Measurements from ENCODE around the gene PHACTR3.

Gene PHACTR3

DNA sequence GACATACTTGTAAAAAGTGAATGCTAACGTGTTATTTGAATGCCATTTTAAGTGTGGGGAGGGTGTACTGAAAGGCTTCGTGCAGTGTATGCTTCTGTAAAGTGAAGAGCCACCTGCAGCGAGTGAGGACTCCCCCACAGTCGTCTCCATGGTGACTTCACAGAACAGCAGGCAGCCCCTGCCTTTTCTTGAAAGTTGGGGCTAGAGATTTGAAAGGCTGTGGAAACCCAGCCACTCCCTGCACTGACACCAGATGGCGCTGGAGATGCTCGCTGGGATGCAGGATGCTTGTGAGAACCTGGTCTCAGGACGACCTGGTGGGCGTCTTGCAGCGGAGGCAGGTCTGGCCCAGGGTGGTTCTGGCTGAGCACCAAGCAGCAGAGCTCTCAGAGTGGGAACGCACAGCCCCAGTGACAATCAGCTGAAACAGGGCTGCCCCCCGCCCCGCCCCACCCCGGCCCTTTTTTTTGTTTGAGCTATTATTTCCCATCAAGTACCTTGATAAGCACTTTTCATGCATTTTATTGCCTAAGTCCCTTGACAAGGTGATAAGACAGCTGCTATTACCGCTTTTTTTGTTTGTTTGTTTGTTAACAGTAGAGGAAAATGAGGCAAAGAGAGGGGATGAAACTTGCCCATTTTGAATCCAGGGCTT is 178.8 kb downstream of the PHACTR3 start:
- DNase-seq, result peak; percentile 34

DNA sequence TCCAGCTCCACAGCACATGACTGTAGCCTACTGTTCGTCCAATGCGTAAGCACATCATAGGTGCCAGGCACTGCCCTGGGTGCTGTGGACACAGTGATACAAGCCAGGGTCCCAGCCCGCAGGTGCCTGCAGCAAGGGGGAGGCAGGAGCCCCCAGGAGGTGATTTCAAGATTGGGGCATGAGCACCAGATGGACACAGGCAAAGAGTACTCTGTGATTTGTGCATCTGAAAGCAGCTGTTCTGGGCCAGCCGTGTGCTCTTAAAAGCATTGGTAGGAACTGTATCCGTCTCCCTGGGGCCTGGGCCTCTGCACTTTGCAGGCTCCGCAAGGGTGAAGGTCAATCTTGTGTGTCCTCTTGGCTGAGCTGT is 179.3 kb downstream of the PHACTR3 start:
- no peak for DNase-seq

DNA sequence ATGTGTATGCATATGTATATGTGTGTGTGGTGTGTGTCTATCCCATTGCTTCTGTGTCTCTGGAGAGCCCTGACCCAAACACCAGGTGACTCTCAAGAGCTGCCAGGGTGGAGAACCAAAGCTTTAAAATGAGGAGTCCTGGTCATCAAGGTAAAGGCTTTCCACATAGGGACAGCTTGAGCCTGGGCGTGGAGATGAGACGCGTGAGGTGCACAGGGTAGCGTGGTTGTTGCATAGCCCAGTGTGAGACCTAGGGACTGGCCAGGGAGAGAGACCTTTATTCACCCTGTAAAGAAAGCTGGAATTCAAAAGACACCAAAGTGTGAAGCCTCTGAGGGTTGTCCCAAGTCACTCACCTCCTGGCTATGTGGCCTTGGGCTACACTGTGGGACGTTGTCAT is 180.0 kb downstream of the PHACTR3 start:
- DNase-seq, result no peak

DNA sequence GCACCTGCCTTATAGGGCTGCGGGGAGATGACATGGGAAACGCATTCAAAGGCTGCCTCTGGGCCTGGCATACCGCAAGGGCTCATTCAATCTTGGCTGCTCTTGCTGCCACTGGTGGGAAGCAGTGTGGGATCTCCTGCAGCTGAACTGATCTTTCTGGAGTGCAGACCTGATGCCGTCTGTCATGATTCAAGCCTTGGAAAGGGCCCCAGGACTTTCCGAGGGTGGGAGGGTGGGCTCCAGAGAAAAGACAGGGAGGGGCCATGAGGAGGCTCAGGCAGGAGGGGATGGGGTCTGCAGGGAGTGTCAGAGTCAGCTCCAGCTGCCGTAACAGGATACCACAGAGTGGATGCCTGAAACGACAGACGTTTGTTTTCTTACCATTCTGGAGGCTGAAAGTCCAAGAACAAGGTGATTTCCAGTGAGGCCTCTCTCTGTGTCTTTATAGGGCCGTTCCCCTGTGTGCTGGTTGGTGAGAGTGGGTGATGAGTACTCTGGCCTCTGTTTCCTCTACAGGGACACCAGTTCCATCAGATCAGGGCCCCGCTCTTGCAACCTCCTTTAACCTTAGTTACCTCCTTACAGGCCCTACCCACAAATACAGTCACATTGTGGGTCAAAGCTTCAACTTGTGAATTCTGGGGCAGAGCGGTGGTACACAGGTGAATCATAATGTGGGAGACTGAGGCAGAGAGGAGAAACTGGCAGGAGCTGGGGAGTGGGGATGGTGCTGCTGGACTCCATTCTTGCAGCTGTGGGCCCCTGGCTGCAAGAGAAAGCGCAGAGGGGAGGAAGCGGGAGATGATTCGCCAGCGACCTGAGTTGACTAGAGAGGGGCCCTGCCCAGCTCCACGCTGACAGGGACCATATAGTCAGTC is 180.7 kb downstream of the PHACTR3 start:
- DNase-seq, result no peak

GRCh38 chr20:59785669-59785959 is 181.3 kb downstream of the PHACTR3 start:
- DNase-seq, result no peak

DNA sequence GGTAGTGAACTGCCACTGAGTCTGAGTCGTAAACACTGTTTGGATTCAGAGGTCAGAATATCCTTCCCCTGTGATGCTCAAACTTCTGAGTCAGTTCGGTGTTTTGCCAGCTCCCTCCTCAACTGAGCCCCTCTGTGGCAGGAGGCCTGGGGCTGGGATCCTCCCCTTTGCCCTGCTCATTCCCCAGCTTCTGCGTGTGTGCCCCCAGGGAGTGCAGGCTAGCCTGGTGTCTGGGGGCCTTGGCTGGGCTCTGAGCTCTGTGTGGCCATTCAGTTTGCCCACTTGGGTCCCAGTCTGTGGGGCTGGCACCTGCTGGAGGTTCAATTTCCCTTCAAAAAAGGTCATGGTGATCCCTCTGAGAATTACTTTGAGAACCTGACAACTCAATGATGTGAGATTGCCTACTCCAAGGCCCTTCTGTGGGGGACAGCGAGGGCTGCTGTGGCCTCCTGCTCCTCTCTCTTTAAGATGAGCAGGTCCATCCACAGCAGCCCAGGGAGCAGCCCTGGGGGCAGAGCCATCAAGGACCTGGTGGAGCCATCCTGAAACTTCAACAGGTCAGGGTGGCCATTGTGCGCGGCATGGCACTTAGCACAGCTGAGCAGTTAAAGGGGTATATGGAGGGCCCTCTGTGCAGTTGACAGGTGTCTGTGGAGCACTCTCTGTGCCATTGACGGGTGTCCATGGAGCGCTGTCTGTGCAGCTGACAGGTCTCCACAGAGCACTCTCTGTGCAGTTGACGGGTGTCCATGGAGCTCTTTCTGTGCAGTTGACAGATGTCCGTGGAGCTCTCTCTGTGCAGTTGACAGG is 181.9 kb downstream of the PHACTR3 start:
- no peak for DNase-seq

DNA sequence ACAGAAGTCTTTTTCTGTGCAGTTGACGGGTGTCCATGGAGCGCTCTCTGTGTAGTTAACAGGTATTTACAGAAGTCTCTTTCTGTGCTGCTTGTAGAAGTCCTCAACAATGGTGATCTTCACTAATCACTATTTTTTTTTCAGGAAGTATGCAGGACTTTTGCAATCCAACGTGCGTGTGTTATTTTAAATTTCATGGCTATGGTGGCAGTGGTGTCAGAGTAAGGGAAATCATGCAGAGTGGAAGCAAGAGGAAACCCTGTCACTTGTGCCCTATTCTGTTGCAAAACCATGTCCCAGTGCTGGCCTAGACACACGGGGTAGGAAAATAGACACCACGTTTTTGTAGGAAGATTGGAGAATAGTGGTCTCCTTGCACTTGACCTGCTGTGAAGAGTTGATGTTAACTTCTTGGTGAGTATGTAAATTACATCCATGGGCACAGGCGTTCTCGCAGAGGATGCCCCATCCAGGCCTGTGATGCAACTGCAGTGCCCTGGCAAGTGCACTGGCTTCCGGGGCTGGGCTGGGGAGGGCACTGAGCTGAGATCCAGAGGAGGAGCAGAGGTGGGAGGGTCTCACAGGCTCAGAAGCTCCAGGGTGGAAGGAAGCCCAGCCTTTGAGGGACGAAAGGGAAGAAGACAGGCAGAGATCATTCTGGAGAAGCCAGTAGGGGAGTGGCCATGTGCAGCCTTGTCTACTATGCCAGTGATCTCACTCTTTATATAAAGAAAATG is 182.6 kb downstream of the PHACTR3 start:
- DNase-seq, result no peak

- DNase-seq, result no peak
These were observed 183.2 kb downstream of the PHACTR3 start for GRCh38 chr20:59787538-59787890.

DNA sequence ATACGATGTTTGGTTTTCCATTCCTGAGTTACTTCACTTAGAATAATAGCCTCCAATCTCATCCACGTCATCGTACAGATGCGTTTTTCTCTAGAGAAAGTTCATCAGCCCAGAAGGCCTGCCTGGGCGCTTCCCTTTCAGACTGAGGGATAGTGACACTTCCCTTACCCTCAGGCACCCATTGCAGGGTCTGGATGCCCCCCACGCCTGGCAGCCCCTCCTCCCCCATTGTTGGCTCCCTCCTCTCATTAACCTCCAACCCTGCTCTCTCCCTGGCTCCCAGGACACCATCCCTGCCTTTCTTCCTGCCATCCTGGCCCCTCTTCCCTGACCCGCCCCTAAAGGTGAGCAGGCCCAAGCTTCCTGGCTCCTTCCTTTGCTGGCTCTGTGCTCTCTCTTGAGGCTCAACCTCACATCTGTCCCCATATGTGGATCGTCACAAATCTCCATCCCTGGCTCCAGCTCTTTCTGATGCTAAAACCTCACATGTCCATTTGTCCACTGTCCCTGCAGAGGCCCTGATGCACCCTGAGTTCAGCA is 183.9 kb downstream of the PHACTR3 start:
- DNase-seq, result no peak

DNA sequence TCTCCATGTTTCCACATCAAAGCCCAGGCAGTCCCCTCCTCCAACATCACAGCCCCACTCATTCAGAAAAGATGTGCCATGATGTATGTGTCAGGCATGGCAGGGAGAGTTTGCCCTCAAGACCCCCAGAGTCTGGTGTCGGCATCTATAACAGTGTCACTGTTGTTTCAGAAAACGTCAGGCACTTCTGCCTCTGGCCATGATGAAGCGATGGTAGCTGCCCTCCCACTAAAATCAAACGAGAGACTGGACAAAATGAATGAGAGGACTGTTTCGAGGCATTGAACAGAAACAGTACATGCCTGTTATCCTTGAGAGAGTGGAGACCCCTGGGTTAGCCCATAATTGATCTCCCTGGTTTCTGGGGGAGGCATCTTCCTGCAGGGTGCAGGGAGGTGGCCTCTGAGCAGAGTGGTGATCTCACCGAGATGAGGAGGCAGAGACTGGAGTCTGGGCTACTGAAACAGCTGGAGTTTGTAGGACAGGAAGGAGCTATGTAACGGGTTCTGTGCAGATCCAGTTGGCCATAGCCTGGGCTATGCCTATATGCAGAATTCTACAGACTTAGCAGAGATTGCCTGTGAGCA is 184.6 kb downstream of the PHACTR3 start:
- DNase-seq, result no peak

- DNase-seq, result no peak
These were observed 185.3 kb downstream of the PHACTR3 start for GRCh38 chr20:59789686-59790085.

- no peak for DNase-seq
These were observed 186.0 kb downstream of the PHACTR3 start for GRCh38 chr20:59790346-59790745.

DNA sequence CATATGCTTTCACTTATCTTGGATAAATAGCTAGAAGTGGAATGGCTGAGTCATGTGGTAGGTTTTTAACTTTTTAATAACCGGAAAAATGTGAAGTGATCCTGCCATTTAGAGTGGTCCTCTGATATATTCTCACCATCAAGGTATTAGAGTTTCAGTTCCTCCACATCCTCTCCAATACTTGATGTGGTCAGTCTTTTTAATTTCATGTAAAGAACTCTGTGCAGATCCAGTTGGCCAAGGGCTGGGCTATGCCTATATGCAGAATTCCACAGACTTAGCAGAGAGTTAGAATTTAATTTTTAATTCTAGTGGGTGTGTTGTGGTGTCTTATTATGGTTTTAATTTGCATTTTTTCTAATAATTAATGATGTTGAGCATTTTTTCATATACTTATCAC is 188.0 kb downstream of the PHACTR3 start:
- DNase-seq, result no peak

- DNase-seq, result no peak
These were observed 190.2 kb downstream of the PHACTR3 start for GRCh38 chr20:59794555-59794954.

DNA sequence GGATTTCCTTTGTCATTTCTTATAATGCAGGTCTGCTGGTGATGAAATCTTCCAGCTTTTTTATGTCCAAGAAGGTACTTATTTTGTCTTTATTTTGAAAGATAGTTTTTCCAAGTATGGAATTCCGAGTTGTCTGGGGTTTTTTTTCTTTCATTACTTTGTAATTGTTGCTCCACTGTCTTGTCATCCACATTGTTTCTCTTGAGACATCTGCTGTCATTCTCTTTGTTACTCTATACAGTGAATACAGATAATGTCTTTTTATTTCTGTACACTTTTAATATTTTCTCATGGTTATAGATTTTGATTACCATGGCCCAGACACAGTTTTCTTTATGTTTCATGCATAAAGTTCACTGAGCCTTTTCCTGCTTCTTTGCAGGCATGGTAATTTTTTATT is 196.0 kb downstream of the PHACTR3 start:
- DNase-seq, result no peak

- no peak for DNase-seq
These were observed 197.7 kb downstream of the PHACTR3 start for GRCh38 chr20:59802018-59802417.

DNA sequence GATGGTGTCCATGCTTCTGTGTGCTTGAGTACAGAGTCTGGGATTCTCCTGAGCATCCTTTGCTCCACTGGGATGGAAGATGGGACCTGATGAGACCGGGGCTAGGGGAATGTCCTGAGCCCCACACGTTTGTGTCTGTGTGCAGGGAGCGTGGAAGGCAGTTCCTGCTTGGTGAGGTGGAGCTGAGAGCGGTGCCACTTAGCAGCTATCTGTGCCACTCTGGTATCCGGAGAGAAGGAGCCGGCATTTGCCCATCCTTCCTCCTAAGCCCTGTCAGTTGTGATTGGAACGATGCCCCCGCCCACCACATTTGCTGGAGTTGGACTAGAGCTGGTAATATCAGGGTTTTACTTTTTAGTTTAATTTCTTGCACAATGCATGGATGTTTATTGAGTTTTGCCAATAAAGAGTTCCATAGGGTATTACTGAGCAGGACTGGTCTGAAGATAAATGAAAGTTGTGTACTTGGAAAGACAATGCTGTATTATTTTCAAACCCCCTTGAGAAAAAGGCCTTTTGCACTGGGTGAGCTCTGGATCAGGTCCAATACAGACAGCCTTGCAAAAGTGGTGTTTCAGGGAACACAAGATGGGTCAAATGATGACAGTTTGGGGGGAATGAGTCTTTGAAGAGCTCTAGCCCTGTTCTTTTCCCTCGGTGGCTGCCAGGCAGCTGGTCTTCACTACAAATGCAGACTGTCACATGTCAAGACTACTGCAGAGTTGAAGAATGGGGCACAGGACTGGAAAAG is 198.3 kb downstream of the PHACTR3 start:
- DNase-seq, result no peak

DNA sequence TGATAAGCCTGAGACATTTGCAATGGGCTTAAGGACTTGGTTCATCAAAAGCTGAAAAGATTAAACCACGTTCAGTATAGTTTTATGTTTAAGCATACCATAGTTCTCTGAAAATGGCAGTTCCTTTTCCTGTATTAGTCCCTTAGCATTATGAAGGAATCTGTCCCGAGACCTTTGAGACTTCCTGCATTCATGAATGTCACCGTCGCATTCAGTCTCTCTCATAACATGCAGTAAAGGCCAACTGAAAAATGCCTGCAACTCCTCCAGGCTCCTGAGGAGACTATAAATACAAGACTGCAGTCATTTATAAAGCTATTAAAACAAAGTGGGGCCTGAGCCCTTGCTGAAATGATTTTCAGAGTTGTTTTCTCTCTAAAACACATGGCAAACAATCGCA is 200.0 kb downstream of the PHACTR3 start:
- no peak for DNase-seq

GRCh38 chr20:59804871-59805665 is 200.7 kb downstream of the PHACTR3 start:
- no peak for DNase-seq

GRCh38 chr20:59805786-59806577 is 201.6 kb downstream of the PHACTR3 start:
- DNase-seq, result no peak

All from kidney glomerular epithelial cell (primary cell).